ENCODE measurements around the gene FLT1.

FLT1 gene

GRCh38 chr13:28423010-28423409, 71.9 kb downstream of the FLT1 start:
- no peak overlapping the region for H3K9ac ChIP-seq
- no peak overlapping the region for H3K4me2 ChIP-seq
- no peaks in the 10 kb centered on the region for H3K79me2 ChIP-seq (ENCODE audit: insufficient read depth, low read depth)
- H4K20me1 ChIP-seq (ENCODE audit: insufficient read depth): no peaks in the 10 kb centered on the region
- H3K4me1 ChIP-seq (ENCODE audit: low read depth, poor library complexity, severe bottlenecking): no peaks in the 10 kb centered on the region
- H3K27ac ChIP-seq: no peak overlapping the region
- no peak for TF ChIP-seq CTCF (conservative IDR thresholded peaks at IDR 0.05; ENCODE audit: low read depth, low read length)
- H3K27me3 ChIP-seq (ENCODE audit: insufficient read depth, low read depth): no peaks in the 10 kb centered on the region
- H2AFZ ChIP-seq (ENCODE audit: low read depth): no peak overlapping the region
- H3K36me3 ChIP-seq (ENCODE audit: insufficient read depth): no peaks in the 10 kb centered on the region
- H3K4me3 ChIP-seq (IDR thresholded peaks at IDR 0.05; ENCODE audit: insufficient read depth, low read depth, low read length): no peak overlapping the region

GRCh38 chr13:28421676-28422410, 73.1 kb downstream of the FLT1 start:
- no peaks in the 10 kb centered on the region for H3K27me3 ChIP-seq (ENCODE audit: insufficient read depth, low read depth)
- no peak overlapping the region for H2AFZ ChIP-seq (ENCODE audit: low read depth)
- no peaks in the 10 kb centered on the region for H3K79me2 ChIP-seq (ENCODE audit: insufficient read depth, low read depth)
- no peak overlapping the region for H3K9ac ChIP-seq
- no peak for TF ChIP-seq CTCF (conservative IDR thresholded peaks at IDR 0.05; ENCODE audit: low read depth, low read length)
- no peaks in the 10 kb centered on the region for H4K20me1 ChIP-seq (ENCODE audit: insufficient read depth)
- no peak overlapping the region for H3K4me3 ChIP-seq (IDR thresholded peaks at IDR 0.05; ENCODE audit: insufficient read depth, low read depth, low read length)
- H3K4me1 ChIP-seq (ENCODE audit: low read depth, poor library complexity, severe bottlenecking): no peaks in the 10 kb centered on the region
- no peak overlapping the region for H3K27ac ChIP-seq
- no peaks in the 10 kb centered on the region for H3K36me3 ChIP-seq (ENCODE audit: insufficient read depth)
- H3K4me2 ChIP-seq: no peak overlapping the region

- no peak overlapping the region for H3K27ac ChIP-seq
- H3K27me3 ChIP-seq (ENCODE audit: insufficient read depth, low read depth): no peaks in the 10 kb centered on the region
- H3K4me2 ChIP-seq: no peak overlapping the region
- H4K20me1 ChIP-seq (ENCODE audit: insufficient read depth): no peaks in the 10 kb centered on the region
- no peak overlapping the region for H2AFZ ChIP-seq (ENCODE audit: low read depth)
- no peak overlapping the region for H3K4me3 ChIP-seq (IDR thresholded peaks at IDR 0.05; ENCODE audit: insufficient read depth, low read depth, low read length)
- no peaks in the 10 kb centered on the region for H3K79me2 ChIP-seq (ENCODE audit: insufficient read depth, low read depth)
- no peak for TF ChIP-seq CTCF (conservative IDR thresholded peaks at IDR 0.05; ENCODE audit: low read depth, low read length)
- H3K36me3 ChIP-seq (ENCODE audit: insufficient read depth): no peaks in the 10 kb centered on the region
- no peak overlapping the region for H3K9ac ChIP-seq
- no peaks in the 10 kb centered on the region for H3K4me1 ChIP-seq (ENCODE audit: low read depth, poor library complexity, severe bottlenecking)
Observed at GRCh38 chr13:28420704-28421103, 74.2 kb downstream of the FLT1 start.

- Histone ChIP-seq H3K9ac (no peak overlapping the region), H3K4me2 (no peak overlapping the region), H3K4me3 (IDR thresholded peaks at IDR 0.05; ENCODE audit: insufficient read depth, low read depth, low read length) (no peak overlapping the region), H4K20me1 (ENCODE audit: insufficient read depth) (no peaks in the 10 kb centered on the region), H3K36me3 (ENCODE audit: insufficient read depth) (no peaks in the 10 kb centered on the region), H3K79me2 (ENCODE audit: insufficient read depth, low read depth) (no peaks in the 10 kb centered on the region), H2AFZ (ENCODE audit: low read depth) (no peak overlapping the region), H3K4me1 (ENCODE audit: low read depth, poor library complexity, severe bottlenecking) (no peaks in the 10 kb centered on the region), H3K27ac (no peak overlapping the region), H3K27me3 (ENCODE audit: insufficient read depth, low read depth) (no peaks in the 10 kb centered on the region)
- TF ChIP-seq CTCF (conservative IDR thresholded peaks at IDR 0.05; ENCODE audit: low read depth, low read length): no peak
Observed at GRCh38 chr13:28415994-28416421, 78.9 kb downstream of the FLT1 start.
